ENCODE measurements around the gene C10orf90.

- TF ChIP-seq CTCF (IDR thresholded peaks at IDR 0.05): no peak
- TF ChIP-seq POLR2AphosphoS5 (IDR thresholded peaks at IDR 0.05): no peak
Observed at GRCh38 chr10:126663328-126663727, 7.2 kb downstream of the C10orf90 start.

Measured in suprapubic skin (tissue), 3 donors.